PC-9 (cell line): Measurements from ENCODE around the gene PGLYRP2. TPM values are rescaled to one million over a fixed set of nuclear protein-coding genes. Genes with fewer than 3 reads are reported as not detected.
"Not testable (repeated sequence)": the region's sequence is repeated elsewhere in the genome, so short reads cannot be mapped to it uniquely, and the experiment has no call there.

Experiments
- BruUV-seq: library from RNA; stranded (reverse); fragments of 400-500 nt; replicated peaks from 2 replicates; lab custom pipeline; 2021; lab: Mats Ljungman, UMichigan
- CTCF ChIA-PET: fragments of 300-600 bp; sonication (Branson Sonifier 250); formaldehyde crosslinking; loops from one replicate; lab custom pipeline; 2022; ENCODE audit warnings: antibody characterized with exemption; lab: Charles Lee
- POLR2A ChIA-PET: fragments of 300-600 bp; sonication (Branson Sonifier 250); formaldehyde crosslinking; loops from one replicate; lab custom pipeline; 2022; ENCODE audit warnings: antibody characterized with exemption; ENCODE audit not compliant: unreplicated experiment; lab: Charles Lee
- DNase-seq, 2 experiments: peaks; one replicate each; pipeline versions ENCODE4 v3.0.0 to v3.0.0-alpha.2; 2015 to 2022; ENCODE audit warnings: mixed read lengths in 1 of 2
- H2AFZ ChIP-seq: fragments of 200-600 bp; sonication (generic); 2 replicates; pipeline ENCODE4 v1.8.1; 2017; ENCODE audit warnings: antibody characterized with exemption
- H3F3A ChIP-seq: fragments of 200-600 bp; sonication (generic); 2 replicates; pipeline ENCODE4 v1.8.1; 2017; ENCODE audit warnings: antibody characterized with exemption, mild to moderate bottlenecking, low read depth; ENCODE audit not compliant: insufficient read depth
- H3K27ac ChIP-seq: fragments of 200-600 bp; sonication (generic); 2 replicates; pipeline ENCODE4 v1.6.1; 2016; ENCODE audit warnings: mixed run types
- H3K27me3 ChIP-seq: fragments of 200-600 bp; sonication (generic); 2 replicates; pipeline ENCODE4 v1.6.1; 2016; ENCODE audit warnings: low read depth, mixed run types; ENCODE audit not compliant: insufficient read depth
- H3K36me3 ChIP-seq: fragments of 200-600 bp; sonication (generic); 2 replicates; pipeline ENCODE4 v1.6.1; 2016; ENCODE audit warnings: low read depth, mixed run types
- H3K4me1 ChIP-seq: fragments of 200-600 bp; sonication (generic); replicated peaks from 2 replicates; pipeline ENCODE4 v1.6.1; 2016; ENCODE audit warnings: mixed run types; ENCODE audit not compliant: insufficient read depth
- H3K4me2 ChIP-seq: fragments of 200-600 bp; sonication (generic); 2 replicates; pipeline ENCODE4 v1.6.1; 2017; ENCODE audit warnings: mixed run types
- H3K4me3 ChIP-seq: fragments of 200-600 bp; sonication (generic); 2 replicates; pipeline ENCODE4 v1.6.1; 2016; ENCODE audit warnings: mixed run types
- H3K79me2 ChIP-seq: fragments of 200-600 bp; sonication (generic); 2 replicates; pipeline ENCODE4 v1.6.1; 2017; ENCODE audit warnings: low read depth, mixed run types
- H3K9me2 ChIP-seq: fragments of 200-600 bp; sonication (generic); 2 replicates; pipeline ENCODE4 v1.8.1; 2017; ENCODE audit warnings: mild to moderate bottlenecking; ENCODE audit not compliant: insufficient read depth
- H3K9me3 ChIP-seq: fragments of 200-600 bp; sonication (generic); 2 replicates; pipeline ENCODE4 v1.8.1; 2016; ENCODE audit warnings: low read depth; ENCODE audit not compliant: insufficient read depth
- H4K20me1 ChIP-seq: fragments of 200-600 bp; sonication (generic); 2 replicates; pipeline ENCODE4 v1.8.1; 2017; ENCODE audit not compliant: insufficient read depth
- EZH2 ChIP-seq: fragments of 200-600 bp; sonication (generic); IDR thresholded peaks from 2 replicates; pipeline ENCODE4 v1.8.0; 2017; ENCODE audit warnings: antibody characterized with exemption, low read depth
- intact Hi-C: fragments of 100-400 bp; cut with micrococcal nuclease; formaldehyde crosslinking; loops from one replicate; pipeline ENCODE4 v1.10.0; 2022; ENCODE audit not compliant: unreplicated experiment
- total RNA-seq: library from RNA; stranded (reverse); gene quantifications from 2 replicates; pipeline ENCODE4 v1.2.3, GENCODE V29; 2021
- TF ChIP-seq, protein P1 (sequence below): fragments of 200-600 bp; sonication (generic); conservative IDR thresholded peaks from 2 replicates; pipeline ENCODE4 v1.6.1; 2017; ENCODE audit warnings: mixed run types, antibody characterized with exemption, mild to moderate bottlenecking, moderate library complexity

The PGLYRP2 gene
- total RNA-seq, 1 experiment from 2014 or later, result not detected

DNA sequence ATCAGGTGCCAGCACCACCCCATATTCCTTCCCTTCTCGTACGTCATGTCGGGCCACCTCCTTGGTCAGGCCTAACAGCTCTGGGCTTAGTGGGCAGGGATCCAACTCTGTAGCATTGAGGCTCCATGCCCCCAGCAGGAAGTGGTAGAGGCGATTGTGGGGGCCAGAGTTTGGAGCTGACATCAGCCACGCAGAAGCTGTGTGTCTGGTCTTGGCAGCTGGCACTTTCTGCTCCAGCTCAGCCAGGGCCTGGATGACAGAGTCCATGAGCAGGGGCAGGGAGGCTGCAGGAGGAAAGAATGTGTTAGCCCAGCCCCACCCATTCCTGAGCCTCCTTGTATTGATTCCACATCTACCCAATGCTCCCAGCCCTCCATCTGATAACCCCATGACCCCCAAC lies 3.0 kb downstream of the PGLYRP2 start:
- CTCF ChIA-PET, result no interaction called here
- no peak overlapping the region for H3K4me2 ChIP-seq
- no peaks in the 10 kb centered on the region for H3K9me2 ChIP-seq
- H4K20me1 ChIP-seq, result no peaks in the 10 kb centered on the region
- H3K27ac ChIP-seq, result no peak overlapping the region
- intact Hi-C loops, result no loop called here
- no peak overlapping the region for H3K4me3 ChIP-seq
- BruUV-seq, result no TSS peak
- H3K36me3 ChIP-seq, result no peaks in the 10 kb centered on the region
- no peaks in the 10 kb centered on the region for H3K4me1 ChIP-seq
- H2AFZ ChIP-seq, result no peak overlapping the region
- H3K27me3 ChIP-seq, result no peaks in the 10 kb centered on the region
- H3K9me3 ChIP-seq, result no peaks in the 10 kb centered on the region
- DNase-seq, result no peak
- H3K79me2 ChIP-seq, result no peaks in the 10 kb centered on the region
- POLR2A ChIA-PET, result no interaction called here
- H3F3A ChIP-seq, result peaks cover 4% of the 10 kb centered on the region; the same call in 1 of the 2 replicates
- TF ChIP-seq, protein P1, sequence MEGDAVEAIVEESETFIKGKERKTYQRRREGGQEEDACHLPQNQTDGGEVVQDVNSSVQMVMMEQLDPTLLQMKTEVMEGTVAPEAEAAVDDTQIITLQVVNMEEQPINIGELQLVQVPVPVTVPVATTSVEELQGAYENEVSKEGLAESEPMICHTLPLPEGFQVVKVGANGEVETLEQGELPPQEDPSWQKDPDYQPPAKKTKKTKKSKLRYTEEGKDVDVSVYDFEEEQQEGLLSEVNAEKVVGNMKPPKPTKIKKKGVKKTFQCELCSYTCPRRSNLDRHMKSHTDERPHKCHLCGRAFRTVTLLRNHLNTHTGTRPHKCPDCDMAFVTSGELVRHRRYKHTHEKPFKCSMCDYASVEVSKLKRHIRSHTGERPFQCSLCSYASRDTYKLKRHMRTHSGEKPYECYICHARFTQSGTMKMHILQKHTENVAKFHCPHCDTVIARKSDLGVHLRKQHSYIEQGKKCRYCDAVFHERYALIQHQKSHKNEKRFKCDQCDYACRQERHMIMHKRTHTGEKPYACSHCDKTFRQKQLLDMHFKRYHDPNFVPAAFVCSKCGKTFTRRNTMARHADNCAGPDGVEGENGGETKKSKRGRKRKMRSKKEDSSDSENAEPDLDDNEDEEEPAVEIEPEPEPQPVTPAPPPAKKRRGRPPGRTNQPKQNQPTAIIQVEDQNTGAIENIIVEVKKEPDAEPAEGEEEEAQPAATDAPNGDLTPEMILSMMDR, result no peak
- no peak for TF ChIP-seq EZH2

DNA sequence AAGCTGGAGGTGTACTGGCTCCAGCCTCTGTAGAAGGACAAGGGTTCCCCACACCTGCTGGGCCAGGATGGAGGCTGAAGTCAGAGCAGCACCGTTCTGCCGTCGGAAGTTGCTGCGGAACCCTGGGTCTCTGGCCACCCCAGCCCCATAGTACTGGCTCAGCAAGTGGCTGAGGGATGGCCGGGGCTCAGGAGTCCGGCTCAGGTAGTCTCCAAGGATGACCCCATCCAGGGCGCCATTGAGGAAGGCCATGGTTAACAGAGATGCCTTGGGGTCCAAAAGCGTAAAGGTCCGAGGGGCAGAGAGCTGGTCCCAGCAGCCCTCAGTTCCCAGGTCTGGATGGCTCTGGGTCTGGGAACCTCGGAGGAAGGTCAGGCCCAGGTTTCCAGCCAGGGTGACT lies 3.7 kb downstream of the PGLYRP2 start:
- H3K27ac ChIP-seq, result no peak overlapping the region
- H3K9me2 ChIP-seq, result no peaks in the 10 kb centered on the region
- no peak overlapping the region for H2AFZ ChIP-seq
- ChIA-PET CTCF (no interaction called here), POLR2A (no interaction called here)
- H3K9me3 ChIP-seq, result no peaks in the 10 kb centered on the region
- H3K27me3 ChIP-seq, result no peaks in the 10 kb centered on the region
- no peak overlapping the region for H3K4me3 ChIP-seq
- no peak for TF ChIP-seq EZH2
- TF ChIP-seq, protein P1, result no peak
- no peak for DNase-seq
- H3F3A ChIP-seq, result peaks cover 4% of the 10 kb centered on the region; the same call in 1 of the 2 replicates
- H3K79me2 ChIP-seq, result no peaks in the 10 kb centered on the region
- intact Hi-C loops, result no loop called here
- no peaks in the 10 kb centered on the region for H4K20me1 ChIP-seq
- no peaks in the 10 kb centered on the region for H3K4me1 ChIP-seq
- no peaks in the 10 kb centered on the region for H3K36me3 ChIP-seq
- no peak overlapping the region for H3K4me2 ChIP-seq
- no TSS peak for BruUV-seq

DNA sequence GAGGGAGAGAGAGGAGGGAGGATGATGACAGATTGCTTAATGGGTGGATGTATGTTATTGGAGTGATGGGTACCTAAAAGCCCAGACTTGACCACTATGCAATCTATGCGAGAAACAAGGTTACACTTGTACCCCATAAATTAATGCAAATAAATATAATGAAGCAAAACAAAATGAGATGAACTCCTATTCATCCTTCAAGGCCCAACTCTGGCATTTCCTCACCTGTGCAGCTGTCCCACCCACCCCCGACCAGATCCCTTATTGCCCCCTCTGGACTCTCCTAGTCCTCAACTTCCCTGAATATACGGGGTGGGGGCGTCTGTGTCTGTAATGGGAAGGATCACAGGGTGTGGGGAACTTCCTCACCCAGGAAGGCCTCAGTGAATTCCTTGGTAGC lies 4.1 kb downstream of the PGLYRP2 start:
- no peak overlapping the region for H3K4me3 ChIP-seq
- no peak for DNase-seq
- no peaks in the 10 kb centered on the region for H3K9me2 ChIP-seq
- H3K27me3 ChIP-seq, result no peaks in the 10 kb centered on the region
- no peak overlapping the region for H3K27ac ChIP-seq
- BruUV-seq, result no TSS peak
- H3K4me2 ChIP-seq, result no peak overlapping the region
- H3K9me3 ChIP-seq, result no peaks in the 10 kb centered on the region
- H3K36me3 ChIP-seq, result no peaks in the 10 kb centered on the region
- H3F3A ChIP-seq, result peaks cover 4% of the 10 kb centered on the region; the same call in 1 of the 2 replicates
- H3K79me2 ChIP-seq, result no peaks in the 10 kb centered on the region
- TF ChIP-seq, protein P1, result no peak
- no peak for TF ChIP-seq EZH2
- H3K4me1 ChIP-seq, result no peaks in the 10 kb centered on the region
- CTCF ChIA-PET, result no interaction called here
- H4K20me1 ChIP-seq, result no peaks in the 10 kb centered on the region
- intact Hi-C loops, result no loop called here
- POLR2A ChIA-PET, result no interaction called here
- H2AFZ ChIP-seq, result no peak overlapping the region

DNA sequence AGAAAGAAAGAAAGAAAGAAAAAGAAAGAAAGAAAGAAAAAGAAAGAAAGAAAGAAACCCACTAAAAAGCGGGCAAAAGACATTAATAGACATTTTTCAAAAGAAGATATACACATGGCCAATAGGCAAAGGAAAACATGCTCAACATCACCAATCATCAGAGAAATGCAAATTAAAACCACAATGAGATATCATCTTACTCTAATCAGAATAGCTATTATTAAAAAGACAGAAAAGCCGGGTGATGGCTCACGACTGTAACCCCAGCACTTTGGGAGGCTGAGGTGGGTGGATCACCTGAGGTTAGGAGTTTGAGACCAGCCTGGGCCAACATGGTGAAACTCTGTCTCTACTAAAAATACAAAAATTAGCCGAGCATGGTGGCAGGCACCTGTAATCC lies 5.5 kb downstream of the PGLYRP2 start:
- CTCF ChIA-PET, result interaction anchor here (0.6 kb wide), 1 partner anchor 52 kb away, joined by 3 read pairs; no protein-coding TSS in a partner anchor
- H3K4me3 ChIP-seq, H3K36me3 ChIP-seq, H3F3A ChIP-seq, H3K4me2 ChIP-seq, H3K9me3 ChIP-seq, H3K9me2 ChIP-seq, DNase-seq, H3K4me1 ChIP-seq, H3K27me3 ChIP-seq, H3K27ac ChIP-seq, BruUV-seq, H3K79me2 ChIP-seq, H2AFZ ChIP-seq, intact Hi-C loops, H4K20me1 ChIP-seq, POLR2A ChIA-PET: not testable (repeated sequence)
